Muscle of leg (tissue), 11 donors: ENCODE results near the gene GRID1. TPM values are rescaled to one million over a fixed set of nuclear protein-coding genes. Genes with fewer than 3 reads are reported as not detected.

Source experiments
- DNase-seq: peaks from one replicate; pipeline ENCODE4 v3.0.0; 2013
- H3K27ac ChIP-seq: one replicate; pipeline ENCODE4 v1.5.1; 2013; ENCODE audit warnings: mild to moderate bottlenecking, low read length, control low read depth
- H3K27me3 ChIP-seq: one replicate; pipeline ENCODE4 v1.6.1; 2013; ENCODE audit warnings: low read length; ENCODE audit not compliant: control insufficient read depth, insufficient read depth
- H3K36me3 ChIP-seq: one replicate; pipeline ENCODE4 v1.6.1; 2013; ENCODE audit warnings: low read length; ENCODE audit not compliant: control insufficient read depth, insufficient read depth
- H3K4me1 ChIP-seq: one replicate; pipeline ENCODE4 v1.6.1; 2013; ENCODE audit warnings: low read length; ENCODE audit not compliant: control insufficient read depth, insufficient read depth
- H3K4me3 ChIP-seq: one replicate; pipeline ENCODE4 v1.5.1; 2013; ENCODE audit warnings: low read length, control low read depth
- H3K9me3 ChIP-seq: replicated peaks from 2 replicates; pipeline ENCODE4 v1.6.1; 2013; ENCODE audit warnings: low read depth, low read length; ENCODE audit not compliant: control insufficient read depth
- WGBS: methylation state at CpG from one replicate; pipeline ENCODE4 v1.1.5; 2013; ENCODE audit warnings: missing lambda C conversion rate; ENCODE audit not compliant: insufficient coverage; 5-methylcytosine and 5-hydroxymethylcytosine counted together
- polyA plus RNA-seq, 8 donors: library from polyadenylated mRNA; unstranded; fragments of 120-200 nt; gene quantifications; one replicate each; pipeline versions ENCODE4 v1.2.1 to v1.2.3, GENCODE V29; 2013; ENCODE audit warnings: inconsistent platforms in 1 of 8, low replicate concordance in 1 of 8; ENCODE audit not compliant: insufficient read length in 8 of 8, insufficient read depth in 1 of 8
- total RNA-seq: library from RNA; stranded (reverse); fragments of 120-200 nt; gene quantifications from one replicate; pipeline ENCODE4 v1.2.4, GENCODE V29; 2013

GRID1 gene
- total and polyA plus RNA-seq, 9 donors: 2.4 to 6.1 (median 3.1) TPM

GRCh38 chr10:85602713-85603112 is 763.9 kb downstream of the GRID1 start:
- Histone ChIP-seq H3K4me3 (no peak overlapping the region), H3K4me1 (no peaks in the 10 kb centered on the region), H3K27ac (no peak overlapping the region), H3K27me3 (no peaks in the 10 kb centered on the region), H3K36me3 (no peaks in the 10 kb centered on the region), H3K9me3 (no peaks in the 10 kb centered on the region)
- no CpG with 5 or more reads among the region's 1 CpG for WGBS
- DNase-seq: no peak

GRCh38 chr10:85602306-85602705 is 764.3 kb downstream of the GRID1 start:
- no peak for DNase-seq
- Histone ChIP-seq H3K4me3 (no peak overlapping the region), H3K4me1 (no peaks in the 10 kb centered on the region), H3K9me3 (no peaks in the 10 kb centered on the region), H3K27me3 (no peaks in the 10 kb centered on the region), H3K27ac (no peak overlapping the region), H3K36me3 (no peaks in the 10 kb centered on the region)
- 94% methylated on average over 18 of the region's 18 CpGs for WGBS

- WGBS: 94% methylated on average over 8 of the region's 9 CpGs
- no peaks in the 10 kb centered on the region for H3K27me3 ChIP-seq
- H3K4me3 ChIP-seq: no peak overlapping the region
- no peaks in the 10 kb centered on the region for H3K9me3 ChIP-seq
- H3K36me3 ChIP-seq: no peaks in the 10 kb centered on the region
- H3K27ac ChIP-seq: no peak overlapping the region
- DNase-seq: no peak
- no peaks in the 10 kb centered on the region for H3K4me1 ChIP-seq
These were observed 765.1 kb downstream of the GRID1 start for GRCh38 chr10:85601526-85601925.

DNA sequence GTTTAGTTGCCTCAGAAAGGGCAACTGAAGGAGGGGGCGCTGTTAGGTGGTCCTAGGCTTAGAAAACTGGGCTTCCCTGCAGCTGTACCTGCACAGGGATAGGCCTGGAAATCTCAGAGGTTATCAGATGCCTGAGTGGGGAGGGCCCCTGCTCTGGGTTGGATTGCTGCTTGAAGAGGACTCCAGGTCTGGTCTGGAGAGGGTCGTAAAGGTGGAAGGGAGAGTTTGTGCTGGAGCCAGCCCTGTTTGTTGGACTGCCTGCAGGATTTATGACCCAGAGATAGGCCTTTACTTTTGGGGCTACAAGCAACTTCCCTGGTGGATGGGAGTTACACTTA is 765.9 kb downstream of the GRID1 start:
- DNase-seq: no peak

DNA sequence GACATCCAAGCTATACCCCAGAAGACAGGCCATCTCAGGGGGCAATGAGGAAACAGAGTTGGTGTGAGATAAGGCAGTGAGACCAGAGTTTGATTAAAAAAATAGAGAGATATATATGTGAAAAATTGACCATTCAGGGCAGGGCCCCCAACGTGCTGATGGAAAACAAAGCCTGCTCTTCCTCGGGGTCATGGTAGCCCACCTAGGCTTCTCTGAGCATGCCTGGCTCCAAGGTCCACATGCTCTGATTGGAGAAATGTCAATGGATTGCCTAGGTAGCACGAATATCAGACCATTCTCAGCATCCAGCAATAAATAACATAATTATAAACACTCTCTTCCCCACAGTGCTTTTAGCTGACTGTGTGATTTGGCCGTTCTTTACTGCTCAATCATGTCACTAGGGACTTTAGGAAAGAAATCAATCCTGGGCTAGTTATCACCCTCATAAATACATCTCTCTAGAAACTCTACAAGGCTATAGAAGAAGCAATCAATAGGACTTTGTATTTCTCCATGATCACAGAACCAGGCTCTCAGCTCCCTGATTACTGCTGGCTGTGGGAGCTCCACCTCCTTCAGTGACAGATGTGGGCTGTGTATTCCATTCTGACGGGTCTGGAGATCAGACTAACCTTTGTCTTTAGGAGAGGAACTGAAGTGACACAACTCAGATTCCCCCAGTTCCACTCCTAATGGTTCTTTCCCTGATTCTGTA is 766.4 kb downstream of the GRID1 start:
- H3K27ac ChIP-seq: no peak overlapping the region
- no peaks in the 10 kb centered on the region for H3K4me1 ChIP-seq
- no peaks in the 10 kb centered on the region for H3K9me3 ChIP-seq
- WGBS: 47% methylated on average over 3 of the region's 5 CpGs
- H3K36me3 ChIP-seq: no peaks in the 10 kb centered on the region
- no peak overlapping the region for H3K4me3 ChIP-seq
- H3K27me3 ChIP-seq: no peaks in the 10 kb centered on the region
- DNase-seq: no peak

More for the DNA sequence above, 765.9 kb downstream of the GRID1 start:
- H3K27ac ChIP-seq: no peak overlapping the region
- 69% methylated on average over 2 of the region's 2 CpGs for WGBS
- H3K4me3 ChIP-seq: no peak overlapping the region
- H3K36me3 ChIP-seq: no peaks in the 10 kb centered on the region
- H3K4me1 ChIP-seq: no peaks in the 10 kb centered on the region
- no peaks in the 10 kb centered on the region for H3K9me3 ChIP-seq
- no peaks in the 10 kb centered on the region for H3K27me3 ChIP-seq

GRCh38 chr10:85599081-85599480 is 767.5 kb downstream of the GRID1 start:
- no peaks in the 10 kb centered on the region for H3K27me3 ChIP-seq
- H3K9me3 ChIP-seq: no peaks in the 10 kb centered on the region
- no peaks in the 10 kb centered on the region for H3K36me3 ChIP-seq
- no peak overlapping the region for H3K4me3 ChIP-seq
- WGBS: no CpG with 5 or more reads among the region's 2 CpGs
- H3K27ac ChIP-seq: no peak overlapping the region
- H3K4me1 ChIP-seq: no peaks in the 10 kb centered on the region
- DNase-seq: no peak

DNA sequence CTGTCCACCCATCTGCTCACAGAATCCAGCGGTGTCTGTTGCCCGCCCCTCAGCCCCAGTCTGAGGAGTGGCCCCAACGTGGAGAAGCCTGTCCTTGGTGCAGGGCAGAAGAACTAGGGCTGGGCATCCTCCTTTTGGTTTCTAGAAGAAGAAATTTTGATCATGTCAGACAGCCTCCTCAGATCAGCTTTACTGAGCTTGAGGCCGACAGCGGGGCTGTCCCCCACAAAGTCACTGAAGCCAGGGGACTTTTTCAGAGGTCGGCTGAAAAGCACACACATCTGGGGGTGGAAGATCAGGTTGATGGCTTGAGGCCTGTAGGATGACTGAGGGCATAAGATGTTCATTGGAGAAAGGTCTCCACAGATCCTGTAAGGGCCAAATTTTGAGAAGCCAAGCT is 767.9 kb downstream of the GRID1 start:
- DNase-seq: no peak
- no peak overlapping the region for H3K4me3 ChIP-seq
- WGBS: 64% methylated on average over 6 of the region's 6 CpGs
- no peaks in the 10 kb centered on the region for H3K36me3 ChIP-seq
- no peaks in the 10 kb centered on the region for H3K9me3 ChIP-seq
- no peaks in the 10 kb centered on the region for H3K27me3 ChIP-seq
- H3K27ac ChIP-seq: no peak overlapping the region
- no peaks in the 10 kb centered on the region for H3K4me1 ChIP-seq

GRCh38 chr10:85597006-85597405 is 769.6 kb downstream of the GRID1 start:
- H3K36me3 ChIP-seq: no peaks in the 10 kb centered on the region
- DNase-seq: no peak
- 34% methylated on average over 3 of the region's 5 CpGs for WGBS
- H3K27ac ChIP-seq: no peak overlapping the region
- H3K9me3 ChIP-seq: no peaks in the 10 kb centered on the region
- no peaks in the 10 kb centered on the region for H3K27me3 ChIP-seq
- H3K4me1 ChIP-seq: no peaks in the 10 kb centered on the region
- no peak overlapping the region for H3K4me3 ChIP-seq

GRCh38 chr10:85596389-85596788 is 770.2 kb downstream of the GRID1 start:
- Histone ChIP-seq H3K27ac (no peak overlapping the region), H3K36me3 (no peaks in the 10 kb centered on the region), H3K4me1 (no peaks in the 10 kb centered on the region), H3K27me3 (no peaks in the 10 kb centered on the region), H3K9me3 (no peaks in the 10 kb centered on the region), H3K4me3 (no peak overlapping the region)
- no peak for DNase-seq
- WGBS: 60% methylated on average over 1 of the region's 2 CpGs

DNA sequence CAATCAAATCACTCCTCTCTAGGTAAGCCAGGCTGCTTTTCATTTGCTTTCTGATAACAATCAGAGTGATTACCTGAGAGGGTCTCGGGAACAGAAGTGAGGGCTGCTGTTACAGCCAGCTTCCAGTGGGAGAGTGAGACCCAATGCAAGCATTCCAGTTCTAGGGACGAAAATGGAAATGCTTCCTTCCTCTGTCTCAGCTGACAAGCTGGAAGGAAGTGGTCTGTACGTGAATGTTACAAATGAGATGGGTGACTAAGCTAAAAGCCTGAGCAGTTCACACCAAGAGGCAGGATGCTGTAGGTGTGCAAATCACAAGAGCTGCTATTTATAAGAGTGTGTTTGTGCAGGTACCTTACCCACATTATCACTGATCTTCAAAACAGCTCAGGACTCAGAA is 772.4 kb downstream of the GRID1 start:
- DNase-seq: no peak
- WGBS: 56% methylated on average over 1 of the region's 3 CpGs
- Histone ChIP-seq H3K27ac (no peak overlapping the region), H3K4me1 (no peaks in the 10 kb centered on the region), H3K27me3 (no peaks in the 10 kb centered on the region), H3K9me3 (no peaks in the 10 kb centered on the region), H3K36me3 (no peaks in the 10 kb centered on the region), H3K4me3 (no peak overlapping the region)

DNA sequence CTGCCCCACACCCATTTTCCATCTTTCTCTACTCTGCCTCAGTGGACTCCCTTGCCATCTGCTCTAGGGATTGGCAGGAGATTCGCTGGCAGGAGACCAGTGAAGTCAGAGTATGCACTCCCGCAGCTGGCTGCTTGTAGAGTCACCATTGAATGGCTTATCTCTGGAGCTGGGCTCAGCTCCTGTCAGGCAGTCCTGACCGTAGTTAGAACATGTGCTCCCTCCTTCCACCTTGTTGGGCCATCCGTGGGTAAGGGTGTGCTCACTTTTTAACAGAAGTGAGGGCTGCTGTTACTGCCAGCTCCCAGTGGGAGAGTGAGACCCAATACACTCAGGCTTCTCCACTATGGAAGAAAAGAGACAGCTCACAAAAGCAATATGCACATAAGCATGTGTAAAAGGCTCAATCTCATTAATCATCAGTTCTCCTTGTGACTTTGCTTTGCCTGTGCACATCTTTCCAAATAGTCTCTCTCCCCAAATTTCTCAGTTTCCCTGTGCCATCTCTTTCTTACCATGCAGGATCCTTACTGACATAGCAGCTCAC is 773.3 kb downstream of the GRID1 start:
- no peaks in the 10 kb centered on the region for H3K36me3 ChIP-seq

More for the DNA sequence above, 773.3 kb downstream of the GRID1 start:
- DNase-seq: no peak
- Histone ChIP-seq H3K4me1 (no peaks in the 10 kb centered on the region), H3K27me3 (no peaks in the 10 kb centered on the region), H3K27ac (no peak overlapping the region), H3K9me3 (no peaks in the 10 kb centered on the region), H3K4me3 (no peak overlapping the region)
- 68% methylated on average over 2 of the region's 4 CpGs for WGBS
